Adrenal gland (tissue), 12 donors: ENCODE measurements around the gene FHIT. TPM values are rescaled to one million over a fixed set of nuclear protein-coding genes. Genes with fewer than 3 reads are reported as not detected.

Source experiments
- DNase-seq, 7 donors: peaks; one replicate each; pipeline ENCODE4 v3.0.0-alpha.2; 2019 to 2020
- H3K27ac ChIP-seq, 5 donors: fragments of 200-600 bp; sonication (generic) in 4 of 5; 1 replicate in 3 of 5; 2 replicates in 2 of 5; pipeline versions ENCODE4 v1.5.1 to v1.8.0; 2016 to 2020; ENCODE audit warnings: mild to moderate bottlenecking in 1 of 5
- H3K27me3 ChIP-seq: fragments of 200-600 bp; 2 replicates; pipeline ENCODE4 v1.8.0; 2021
- H3K36me3 ChIP-seq, 2 donors: fragments of 200-600 bp; replicated peaks in 1 of 2; 1 replicate in 1 of 2; 2 replicates in 1 of 2; pipeline versions ENCODE4 v1.5.1 to v1.8.0; 2018 to 2022
- H3K4me1 ChIP-seq, 2 donors: fragments of 200-600 bp; replicated peaks in 1 of 2; 1 replicate in 1 of 2; 2 replicates in 1 of 2; pipeline versions ENCODE4 v1.5.1 to v1.8.0; 2018 to 2021
- H3K4me3 ChIP-seq, 4 donors: fragments of 200-600 bp; sonication (generic) in 3 of 4; one replicate each; pipeline ENCODE4 v1.5.1; 2016 to 2018
- H3K9me3 ChIP-seq, 3 donors: fragments of 200-600 bp; sonication (generic) in 1 of 3; replicated peaks in 1 of 3; 1 replicate in 2 of 3; 2 replicates in 1 of 3; pipeline versions ENCODE4 v1.5.1 to v1.8.0; 2016 to 2021
- CTCF ChIP-seq, 6 experiments: fragments of 450-650 bp in 4 of 6; fragments of 200-600 bp in 2 of 6; sonication (generic) in 1 of 6; IDR thresholded peaks; 1 replicate in 5 of 6; 2 replicates in 1 of 6; pipeline versions ENCODE4 v1.5.1 to v1.8.0; 2016 to 2021; ENCODE audit warnings: antibody characterized with exemption in 6 of 6, mild to moderate bottlenecking in 2 of 6, moderate library complexity in 1 of 6
- POLR2A ChIP-seq, 2 donors: fragments of 450-650 bp; IDR thresholded peaks; one replicate each; pipeline ENCODE4 v1.6.1; 2017; ENCODE audit warnings: antibody characterized with exemption in 2 of 2, mild to moderate bottlenecking in 2 of 2, moderate library complexity in 1 of 2
- WGBS, 4 donors: extraction: QIAGEN DNeasy Blood & Tissue Kit in 2 of 4; methylation state at CpG; one replicate each; pipeline versions ENCODE4 v1.1.5 to v1.1.7; 2013 to 2017; 5-methylcytosine and 5-hydroxymethylcytosine counted together
- intact Hi-C, 2 donors: fragments of 100-400 bp; cut with DNase I; formaldehyde crosslinking; loops; one replicate each; pipeline versions ENCODE4 v1.14.1 to v1.15.0; 2022 to 2023
- polyA plus RNA-seq, 3 donors: library from polyadenylated mRNA; stranded (reverse); fragments of 200-250 nt in 2 of 3; fragments of 350-450 nt in 1 of 3; fragmentation: Illumina TruSeq in 1 of 3; extraction: RNeasy Lipid Tissue Mini Kit (QIAGEN cat#74804) in 1 of 3; gene quantifications; one replicate each; pipeline ENCODE4 v1.2.3, GENCODE V29; 2013 to 2014
- total RNA-seq, 9 donors: library from RNA; depleted of rRNA in 4 of 9; stranded (reverse); fragments of >200 nt in 4 of 9; fragments of 120-200 nt in 1 of 9; fragmentation: NEBNext Ultra II Directional in 1 of 9; extraction: Animal tissue kit (Norgen Biotek cat#: 25700) in 1 of 9; gene quantifications; one replicate each; pipeline versions ENCODE4 v1.1.0 to v1.2.4, GENCODE V29; 2013 to 2023
- donor health status: healthy with polysubstance abuse.
- donor health status: Bipolar disorder and iron deficiency.
- donor health status: DM: yes; HTN: yes; CAD: no.
- donor health status: DM: no; HTN: no; CAD: no.
- donor health status: DM: no; HTN: no; CAD: no.
- donor health status: DM: yes; HTN: yes; CAD: no.

Gene FHIT
- total and polyA plus RNA-seq, 12 donors = 14.1 to 43.9 (median 28.8) TPM

DNA sequence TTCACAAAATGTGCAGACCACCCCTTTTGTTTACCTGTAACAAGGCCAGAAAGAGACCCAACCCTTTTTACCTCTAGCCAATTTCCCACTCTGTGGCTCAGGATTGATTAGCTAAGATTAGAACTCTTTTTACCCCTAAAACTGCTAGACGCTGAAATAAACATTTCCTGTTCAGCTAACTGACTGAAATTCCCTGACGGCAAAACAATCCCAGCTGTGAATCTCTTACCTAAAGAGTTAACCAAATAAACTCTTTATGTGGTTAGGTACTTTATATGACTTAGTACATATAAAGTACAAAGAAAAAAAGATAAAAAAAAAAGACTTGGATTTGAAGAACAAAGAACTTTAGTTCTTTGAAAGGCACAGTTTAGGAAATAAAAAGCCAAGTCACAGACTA is 988.7 kb downstream of the FHIT start:
- TF ChIP-seq POLR2A (IDR thresholded peaks at IDR 0.05) (no peak), CTCF (IDR thresholded peaks at IDR 0.05) (no peak)
- Histone ChIP-seq H3K4me1 (no peaks in the 10 kb centered on the region), H3K4me3 (no peak overlapping the region), H3K27ac (no peak overlapping the region), H3K36me3 (no peaks in the 10 kb centered on the region), H3K9me3 (no peaks in the 10 kb centered on the region), H3K27me3 (no peaks in the 10 kb centered on the region)
- intact Hi-C loops = no loop called here
- DNase-seq = no peak
- WGBS, 4 donors = 68 to 85% (median 71%) methylated on average over 2 of the region's 2 CpGs

GRCh38 chr3:60260546-60260945 is 990.7 kb downstream of the FHIT start:
- Histone ChIP-seq H3K36me3 (no peaks in the 10 kb centered on the region), H3K4me1 (no peaks in the 10 kb centered on the region), H3K9me3 (no peaks in the 10 kb centered on the region), H3K4me3 (no peak overlapping the region), H3K27ac (no peak overlapping the region), H3K27me3 (no peaks in the 10 kb centered on the region)
- WGBS, 4 donors = 52 to 73% (median 57%) methylated on average over 5 of the region's 5 CpGs
- no peak for DNase-seq
- intact Hi-C loops = no loop called here
- TF ChIP-seq POLR2A (IDR thresholded peaks at IDR 0.05) (no peak), CTCF (IDR thresholded peaks at IDR 0.05) (no peak)

DNA sequence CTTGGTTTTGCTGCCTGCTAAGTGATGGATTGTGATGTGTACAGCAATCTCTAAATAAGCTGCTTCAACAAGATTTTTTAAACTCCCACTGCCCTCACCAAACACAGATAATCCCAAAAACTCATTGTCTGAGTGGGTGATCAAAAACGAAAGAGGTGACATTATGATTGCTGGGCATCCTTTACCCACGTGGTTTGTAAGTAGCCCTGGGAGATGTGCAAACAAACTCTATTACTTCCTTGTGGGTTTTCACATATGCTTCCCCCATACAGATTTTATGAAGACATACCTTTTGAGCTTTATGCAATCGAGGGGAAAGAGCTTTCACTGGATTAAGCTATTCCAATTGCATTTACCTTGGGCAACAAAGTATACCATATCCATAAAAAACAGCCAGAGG is 1000.4 kb downstream of the FHIT start:
- Histone ChIP-seq H3K9me3 (no peaks in the 10 kb centered on the region), H3K4me3 (no peak overlapping the region), H3K27me3 (no peaks in the 10 kb centered on the region), H3K27ac (no peak overlapping the region), H3K36me3 (no peaks in the 10 kb centered on the region), H3K4me1 (no peaks in the 10 kb centered on the region)
- intact Hi-C loops = no loop called here
- DNase-seq = no peak
- 51 to 74% (median 59%) methylated on average over 3 of the region's 3 CpGs for WGBS, 4 donors
- TF ChIP-seq POLR2A (IDR thresholded peaks at IDR 0.05) = no peak
- no peak for TF ChIP-seq CTCF (IDR thresholded peaks at IDR 0.05)

- intact Hi-C loops = no loop called here
- Histone ChIP-seq H3K9me3 (no peaks in the 10 kb centered on the region), H3K27ac (no peak overlapping the region), H3K36me3 (no peaks in the 10 kb centered on the region), H3K4me1 (no peaks in the 10 kb centered on the region), H3K4me3 (no peak overlapping the region), H3K27me3 (no peaks in the 10 kb centered on the region)
- DNase-seq = no peak
- 63 to 84% (median 68%) methylated on average over 2 of the region's 2 CpGs for WGBS, 4 donors
- TF ChIP-seq CTCF (IDR thresholded peaks at IDR 0.05) (no peak), POLR2A (IDR thresholded peaks at IDR 0.05) (no peak)
Observed at GRCh38 chr3:60250206-60250605, 1001.0 kb downstream of the FHIT start.
